HL-60 (cell line): ENCODE data around the gene MARCHF10.
"Not testable (repeated sequence)": the region's sequence is repeated elsewhere in the genome, so short reads cannot be mapped to it uniquely, and the experiment has no call there.

Experiments
- DNase-seq, 2 experiments: peaks; one replicate each; pipeline ENCODE4 v3.0.0-alpha.2; 2010 to 2020; ENCODE audit warnings: low read depth in 1 of 2, low spot score in 1 of 2
- H3K27ac ChIP-seq: fragments of 250-450 bp; sonication (Bioruptor Pico); replicated peaks from 2 replicates; pipeline ENCODE4 v1.5.1; 2020; ENCODE audit warnings: mild to moderate bottlenecking, moderate library complexity
- H3K27me3 ChIP-seq: fragments of 250-450 bp; sonication (Bioruptor Pico); 2 replicates; pipeline ENCODE4 v1.5.1; 2021; ENCODE audit warnings: mild to moderate bottlenecking, moderate library complexity; ENCODE audit not compliant: insufficient read depth, poor library complexity, severe bottlenecking
- H3K4me3 ChIP-seq: replicated peaks from 2 replicates; pipeline ENCODE4 v1.5.1; 2011; ENCODE audit warnings: mild to moderate bottlenecking, control low read depth, low read length; ENCODE audit not compliant: insufficient read depth
- CTCF ChIP-seq: IDR thresholded peaks from one replicate; pipeline ENCODE4 v1.5.1; 2011; ENCODE audit warnings: low read length, control low read depth, inconsistent platforms; ENCODE audit not compliant: insufficient read depth
- GABPA ChIP-seq: IDR thresholded peaks from 2 replicates; pipeline ENCODE4 v1.6.1; 2012; ENCODE audit warnings: low read depth
- POLR2AphosphoS5 ChIP-seq: IDR thresholded peaks from 2 replicates; pipeline ENCODE4 v1.6.1; 2012; ENCODE audit warnings: low read depth
- REST ChIP-seq: IDR thresholded peaks from 2 replicates; pipeline ENCODE4 v1.6.1; 2012; ENCODE audit warnings: low read depth; ENCODE audit not compliant: insufficient replicate concordance
- SPI1 ChIP-seq: IDR thresholded peaks from 2 replicates; pipeline ENCODE4 v1.6.1; 2012; ENCODE audit warnings: low read depth, mild to moderate bottlenecking, borderline replicate concordance

Gene MARCHF10

GRCh38 chr17:62693616-62694409 lies 114.3 kb downstream of the MARCHF10 start:
- Histone ChIP-seq H3K4me3 (no peak overlapping the region), H3K27me3 (no peaks in the 10 kb centered on the region), H3K27ac (no peak overlapping the region)
- no peak for TF ChIP-seq SPI1
- no peak for TF ChIP-seq POLR2AphosphoS5
- TF ChIP-seq GABPA = no peak
- TF ChIP-seq CTCF = no peak
- TF ChIP-seq REST = no peak
- no peak for DNase-seq

GRCh38 chr17:62692721-62693431 lies 115.2 kb downstream of the MARCHF10 start:
- TF ChIP-seq POLR2AphosphoS5 (no peak), CTCF (peak; percentile 20), SPI1 (no peak)
- Histone ChIP-seq H3K27ac (no peak overlapping the region), H3K4me3 (no peak overlapping the region), H3K27me3 (no peaks in the 10 kb centered on the region)
- DNase-seq = peak in 1 of 2 experiments; percentile 20

- no peak overlapping the region for H3K27ac ChIP-seq
- no peak for DNase-seq
- TF ChIP-seq CTCF (no peak), SPI1 (no peak), GABPA (no peak), REST (no peak), POLR2AphosphoS5 (no peak)
- H3K27me3 ChIP-seq = no peaks in the 10 kb centered on the region
- H3K4me3 ChIP-seq = no peak overlapping the region
These were observed 115.9 kb downstream of the MARCHF10 start for GRCh38 chr17:62692159-62692651.

GRCh38 chr17:62691589-62691915 lies 116.6 kb downstream of the MARCHF10 start:
- not testable (repeated sequence) for H3K27ac ChIP-seq, DNase-seq

More at GRCh38 chr17:62691589-62691915, 116.6 kb downstream of the MARCHF10 start:
- not testable (repeated sequence) for H3K4me3 ChIP-seq, H3K27me3 ChIP-seq
